Activated naive CD4-positive, alpha-beta T cell treated with anti-CD3 and anti-CD28 coated beads for 36 hours (primary cell): ENCODE measurements around the gene RUNX2. TPM values are rescaled to one million over a fixed set of nuclear protein-coding genes. Genes with fewer than 3 reads are reported as not detected.

Experiments
- CTCF ChIA-PET: fragments of 350-600 bp; sonication (Branson Sonifier 250); formaldehyde crosslinking; loops from one replicate; lab custom pipeline; 2021; ENCODE audit warnings: antibody characterized with exemption; lab: Charles Lee
- DNase-seq: peaks from one replicate; pipeline ENCODE4 v3.0.0-alpha.2; 2020
- H3K27ac Mint-ChIP-seq: one replicate; pipeline ENCODE4 v1.8.0; 2021; ENCODE audit warnings: mild to moderate bottlenecking, mixed read lengths
- H3K27me3 Mint-ChIP-seq: one replicate; pipeline ENCODE4 v1.8.0; 2021; ENCODE audit warnings: low read depth, mixed read lengths
- H3K36me3 Mint-ChIP-seq: one replicate; pipeline ENCODE4 v1.8.0; 2021; ENCODE audit warnings: low read depth, mixed read lengths
- H3K4me1 Mint-ChIP-seq: one replicate; pipeline ENCODE4 v1.8.0; 2021; ENCODE audit warnings: low read depth, mixed read lengths
- H3K4me3 Mint-ChIP-seq: one replicate; pipeline ENCODE4 v1.8.0; 2021; ENCODE audit warnings: mild to moderate bottlenecking, moderate library complexity, mixed read lengths
- H3K9me3 Mint-ChIP-seq: one replicate; pipeline ENCODE4 v1.8.0; 2021; ENCODE audit warnings: mixed read lengths
- intact Hi-C: fragments of 100-400 bp; cut with micrococcal nuclease; formaldehyde crosslinking; loops from one replicate; pipeline ENCODE4 v1.15.1; 2023
- total RNA-seq, 2 experiments: library from RNA; stranded (reverse); gene quantifications; one replicate each; pipeline ENCODE4 v1.2.3, GENCODE V29; 2021

The RUNX2 gene
- total RNA-seq, 2 experiments from 2014 or later, result 3.1 to 3.6 TPM

DNA sequence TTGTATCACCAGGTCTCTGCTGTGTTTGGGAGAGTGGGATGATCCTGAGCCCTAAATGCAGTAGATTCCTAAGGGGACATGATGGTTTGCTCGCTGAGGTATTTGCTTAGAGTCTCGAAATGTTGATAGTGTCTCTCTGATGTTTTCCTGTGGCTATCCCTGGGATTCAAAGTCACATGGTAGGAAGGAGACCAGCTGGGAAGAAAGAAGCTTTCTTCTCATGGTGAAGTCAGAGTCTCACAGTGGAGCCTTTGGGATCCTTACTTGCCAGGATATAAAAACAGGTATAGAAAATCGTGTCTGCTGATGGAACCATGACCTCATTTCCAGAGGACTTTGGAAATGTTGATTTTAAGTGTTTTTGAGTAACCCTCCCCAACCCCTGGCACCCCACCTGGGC, 308.9 kb downstream of the RUNX2 start:
- CTCF ChIA-PET, result no interaction called here
- intact Hi-C loops, result no loop called here
- Mint-ChIP-seq H3K9me3 (no peaks in the 10 kb centered on the region), H3K36me3 (no peaks in the 10 kb centered on the region), H3K4me1 (peaks cover 2% of the 10 kb centered on the region), H3K27me3 (no peaks in the 10 kb centered on the region), H3K27ac (no peak overlapping the region), H3K4me3 (no peak overlapping the region)
- no peak for DNase-seq

DNA sequence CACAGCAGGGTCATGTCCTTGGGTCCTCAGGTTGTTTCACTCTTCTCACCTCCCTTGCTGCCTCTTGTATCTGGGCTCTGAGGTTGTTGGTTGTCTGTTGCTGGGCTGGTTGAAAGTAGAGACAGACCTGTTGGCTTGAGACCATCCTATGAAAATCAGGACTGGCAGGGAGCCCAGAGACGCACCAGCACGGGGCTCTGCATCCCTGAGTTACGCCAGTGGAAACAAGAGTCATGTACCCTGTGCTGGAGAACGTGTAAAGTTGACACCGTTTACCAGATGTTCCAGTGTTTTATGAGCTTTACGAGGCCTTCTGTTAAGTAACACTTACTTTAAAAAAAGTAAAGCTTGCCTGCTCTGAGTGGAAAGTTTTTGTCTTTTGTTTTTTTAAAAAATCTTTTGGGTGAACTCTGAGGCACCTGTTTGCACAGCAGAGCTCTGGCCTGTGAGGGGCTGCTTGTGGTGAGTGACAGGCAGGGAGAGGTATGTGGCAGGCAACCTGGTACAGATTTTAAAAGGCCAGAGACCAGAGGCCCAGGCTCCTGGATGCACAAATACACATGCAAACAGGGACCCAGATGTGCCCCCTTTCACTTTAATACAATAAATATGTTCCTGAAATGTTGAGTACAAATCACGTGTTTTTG, 309.6 kb downstream of the RUNX2 start:
- H3K27ac Mint-ChIP-seq, result no peak overlapping the region
- H3K9me3 Mint-ChIP-seq, result no peaks in the 10 kb centered on the region
- no peak overlapping the region for H3K4me3 Mint-ChIP-seq
- H3K4me1 Mint-ChIP-seq, result peaks cover 2% of the 10 kb centered on the region
- CTCF ChIA-PET, result interaction anchor here (0.6 kb wide), 1 partner anchor 333 kb away, joined by 3 read pairs; no protein-coding TSS in a partner anchor
- no peak for DNase-seq
- intact Hi-C loops, result no loop called here
- H3K27me3 Mint-ChIP-seq, result no peaks in the 10 kb centered on the region
- no peaks in the 10 kb centered on the region for H3K36me3 Mint-ChIP-seq

DNA sequence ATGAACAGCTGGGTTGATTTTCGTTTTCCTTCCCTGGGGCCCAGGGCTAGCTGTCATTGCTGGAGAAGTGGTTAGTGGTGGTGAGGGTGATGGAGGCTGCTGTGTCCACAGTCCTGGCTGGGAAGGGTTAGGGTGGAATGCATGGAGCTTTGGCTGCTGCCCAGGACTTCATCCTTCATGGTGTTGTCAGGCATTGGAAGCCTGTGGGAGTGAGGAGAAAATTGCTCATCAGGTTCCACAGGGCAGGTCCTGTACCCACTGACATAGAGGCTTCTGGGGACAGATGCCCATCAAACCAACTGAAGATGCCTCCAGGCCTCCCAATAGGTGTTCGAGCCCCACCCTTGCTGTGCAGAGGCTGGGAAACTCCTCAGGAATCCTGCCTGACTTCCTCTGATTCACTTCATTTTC, 312.0 kb downstream of the RUNX2 start:
- peaks cover 7% of the 10 kb centered on the region for H3K4me1 Mint-ChIP-seq
- no peaks in the 10 kb centered on the region for H3K27me3 Mint-ChIP-seq
- DNase-seq, result no peak
- intact Hi-C loops, result no loop called here
- H3K4me3 Mint-ChIP-seq, result no peak overlapping the region
- H3K36me3 Mint-ChIP-seq, result no peaks in the 10 kb centered on the region
- no peak overlapping the region for H3K27ac Mint-ChIP-seq
- CTCF ChIA-PET, result interaction anchor here (1.0 kb wide), 1 partner anchor 49 kb away, joined by 3 read pairs; no protein-coding TSS in a partner anchor
- no peaks in the 10 kb centered on the region for H3K9me3 Mint-ChIP-seq

DNA sequence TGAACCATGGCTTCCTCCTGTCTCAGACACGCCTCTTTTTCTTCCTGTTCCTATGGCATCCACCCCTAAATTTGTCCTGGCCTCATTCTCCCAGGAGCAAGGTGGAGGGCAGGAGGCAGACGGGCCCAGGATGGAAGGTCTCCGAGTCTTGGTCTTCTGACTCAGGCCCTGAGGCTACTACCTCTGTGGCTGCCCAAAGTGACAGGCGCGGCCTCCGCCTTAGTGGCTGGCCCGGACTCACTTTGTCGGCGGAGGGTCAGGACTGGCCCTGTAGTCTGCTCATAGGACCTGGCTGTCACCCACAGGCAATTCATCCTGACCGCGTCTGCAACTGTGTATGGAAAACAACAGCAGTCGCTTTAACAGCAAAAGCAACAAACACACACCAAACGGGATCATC, 312.7 kb downstream of the RUNX2 start:
- peaks cover 12% of the 10 kb centered on the region for H3K4me1 Mint-ChIP-seq
- no peaks in the 10 kb centered on the region for H3K27me3 Mint-ChIP-seq
- H3K27ac Mint-ChIP-seq, result no peak overlapping the region
- no peak for DNase-seq
- no peaks in the 10 kb centered on the region for H3K36me3 Mint-ChIP-seq
- H3K4me3 Mint-ChIP-seq, result no peak overlapping the region
- H3K9me3 Mint-ChIP-seq, result no peaks in the 10 kb centered on the region
- intact Hi-C loops, result no loop called here
- CTCF ChIA-PET, result no interaction called here

DNA sequence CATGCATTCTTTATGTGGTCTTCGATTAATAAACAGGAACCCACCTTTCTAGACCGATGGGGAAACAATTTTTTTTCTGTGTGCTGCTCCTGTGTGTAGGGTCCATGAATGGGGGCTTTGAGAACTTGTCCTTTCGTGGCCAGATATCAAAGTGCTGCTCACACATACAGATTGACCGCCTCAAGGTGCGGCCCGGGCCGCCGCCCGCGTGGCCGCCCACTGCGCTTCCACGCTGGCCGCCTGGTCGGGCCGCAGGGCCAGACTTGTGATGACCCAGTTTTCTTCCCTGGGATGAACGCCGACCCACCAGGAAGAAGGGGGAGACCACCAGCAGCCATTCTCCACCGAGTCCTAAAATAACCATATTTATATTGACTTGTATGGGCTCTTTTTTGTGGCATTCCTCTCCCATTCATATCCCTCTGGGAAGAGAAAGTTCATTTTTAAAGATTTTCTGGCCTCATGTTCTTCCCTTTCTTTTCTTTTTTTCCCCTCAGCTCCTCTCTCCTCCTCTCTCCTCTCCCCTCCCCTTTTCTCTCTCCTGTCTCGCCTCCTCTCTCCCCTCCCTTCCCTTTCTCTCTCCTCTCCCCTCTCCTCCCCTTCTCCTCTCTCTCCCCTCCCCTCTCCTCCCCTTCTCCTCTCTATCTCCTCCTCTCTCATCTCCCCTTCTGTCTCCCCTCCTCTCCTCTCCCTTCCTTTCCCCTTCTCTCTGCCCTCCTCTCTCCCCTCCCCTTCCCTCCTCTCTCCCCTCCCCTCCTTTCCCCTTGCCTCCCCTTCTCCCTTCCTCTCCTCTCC, 314.4 kb downstream of the RUNX2 start:
- no peak for DNase-seq
- Mint-ChIP-seq H3K9me3 (no peaks in the 10 kb centered on the region), H3K4me1 (peaks cover 18% of the 10 kb centered on the region), H3K27me3 (no peaks in the 10 kb centered on the region), H3K36me3 (no peaks in the 10 kb centered on the region), H3K27ac (no peak overlapping the region), H3K4me3 (no peak overlapping the region)
- intact Hi-C loops, result no loop called here
- CTCF ChIA-PET, result interaction anchor here (0.6 kb wide), 1 partner anchor 267 kb away, joined by 4 read pairs; no protein-coding TSS in a partner anchor

DNA sequence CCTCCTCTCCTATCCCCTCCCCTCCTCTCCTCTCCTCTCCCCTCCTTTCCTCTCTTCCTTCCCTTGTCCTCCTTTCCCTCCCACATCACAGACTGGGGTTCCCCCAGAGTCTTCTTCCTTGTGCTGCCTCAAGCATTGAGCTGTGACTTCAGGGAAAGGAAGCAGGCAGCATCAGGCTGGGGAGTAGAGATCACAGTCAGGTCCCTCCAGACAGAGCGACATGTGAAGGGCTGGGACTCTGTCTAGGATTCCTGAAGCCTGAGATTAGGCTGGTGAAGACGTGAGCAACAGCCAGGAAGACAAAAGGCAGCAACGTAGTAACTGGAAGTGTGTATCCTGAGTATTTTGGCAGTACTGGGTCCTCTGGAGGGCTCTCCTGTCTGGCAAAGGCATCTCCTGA, 315.0 kb downstream of the RUNX2 start:
- Mint-ChIP-seq H3K27ac (no peak overlapping the region), H3K27me3 (no peaks in the 10 kb centered on the region)

DNA sequence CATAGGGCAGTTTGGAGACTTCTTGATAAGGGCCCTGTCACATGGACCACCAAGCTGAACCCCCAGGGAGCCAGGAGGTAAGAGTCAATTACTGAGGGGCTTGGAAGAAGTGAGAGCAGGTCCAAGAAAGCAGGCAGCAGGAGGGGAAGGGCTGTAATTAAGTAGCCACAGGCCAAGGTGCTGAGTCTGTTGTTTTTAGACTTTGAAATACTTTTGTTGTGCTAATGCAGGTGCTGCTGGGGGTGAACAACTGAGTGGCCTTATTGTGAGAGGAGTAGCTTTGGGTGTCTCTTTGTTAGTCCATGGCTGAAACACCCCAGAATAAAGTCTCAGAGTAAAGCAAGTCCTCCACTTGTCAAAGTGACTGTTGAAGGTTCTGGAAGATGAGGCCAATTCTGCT, 316.6 kb downstream of the RUNX2 start:
- no peaks in the 10 kb centered on the region for H3K9me3 Mint-ChIP-seq
- no peaks in the 10 kb centered on the region for H3K36me3 Mint-ChIP-seq
- intact Hi-C loops, result no loop called here
- CTCF ChIA-PET, result no interaction called here
- peaks cover 25% of the 10 kb centered on the region for H3K4me1 Mint-ChIP-seq
- no peak overlapping the region for H3K4me3 Mint-ChIP-seq
- no peaks in the 10 kb centered on the region for H3K27me3 Mint-ChIP-seq
- no peak for DNase-seq
- no peak overlapping the region for H3K27ac Mint-ChIP-seq

More for the DNA sequence above, 315.0 kb downstream of the RUNX2 start:
- intact Hi-C loops, result no loop called here
- Mint-ChIP-seq H3K4me1 (peaks cover 22% of the 10 kb centered on the region), H3K9me3 (no peaks in the 10 kb centered on the region), H3K4me3 (no peak overlapping the region), H3K36me3 (no peaks in the 10 kb centered on the region)
- CTCF ChIA-PET, result interaction anchor here (0.6 kb wide), 1 partner anchor 957 kb away, joined by 3 read pairs; no protein-coding TSS in a partner anchor
- no peak for DNase-seq

DNA sequence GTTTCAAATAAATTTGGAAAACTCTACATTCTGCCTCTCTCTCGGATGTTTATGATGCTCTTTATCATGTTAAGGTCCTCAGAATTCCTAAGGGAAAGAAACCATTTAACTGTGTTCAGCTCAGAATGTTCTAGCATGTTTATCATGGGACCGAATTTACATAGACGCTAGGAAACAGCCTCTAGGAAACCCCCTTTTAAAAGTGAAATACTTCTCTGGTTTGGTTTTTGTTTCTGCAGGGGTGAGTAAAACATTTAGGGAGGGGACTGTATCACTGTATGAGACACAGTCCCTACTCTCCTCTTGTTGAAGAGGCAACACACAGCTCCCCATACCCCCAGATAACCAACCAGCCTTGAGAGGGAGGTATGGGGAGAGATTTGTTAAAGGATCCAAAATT, 317.2 kb downstream of the RUNX2 start:
- no peaks in the 10 kb centered on the region for H3K36me3 Mint-ChIP-seq
- no peak overlapping the region for H3K27ac Mint-ChIP-seq
- intact Hi-C loops, result no loop called here
- no peaks in the 10 kb centered on the region for H3K9me3 Mint-ChIP-seq
- CTCF ChIA-PET, result interaction anchor here (0.6 kb wide), 1 partner anchor 137 kb away, joined by 9 read pairs; no protein-coding TSS in a partner anchor
- no peak for DNase-seq
- H3K4me1 Mint-ChIP-seq, result peaks cover 25% of the 10 kb centered on the region
- H3K27me3 Mint-ChIP-seq, result no peaks in the 10 kb centered on the region
- H3K4me3 Mint-ChIP-seq, result no peak overlapping the region

DNA sequence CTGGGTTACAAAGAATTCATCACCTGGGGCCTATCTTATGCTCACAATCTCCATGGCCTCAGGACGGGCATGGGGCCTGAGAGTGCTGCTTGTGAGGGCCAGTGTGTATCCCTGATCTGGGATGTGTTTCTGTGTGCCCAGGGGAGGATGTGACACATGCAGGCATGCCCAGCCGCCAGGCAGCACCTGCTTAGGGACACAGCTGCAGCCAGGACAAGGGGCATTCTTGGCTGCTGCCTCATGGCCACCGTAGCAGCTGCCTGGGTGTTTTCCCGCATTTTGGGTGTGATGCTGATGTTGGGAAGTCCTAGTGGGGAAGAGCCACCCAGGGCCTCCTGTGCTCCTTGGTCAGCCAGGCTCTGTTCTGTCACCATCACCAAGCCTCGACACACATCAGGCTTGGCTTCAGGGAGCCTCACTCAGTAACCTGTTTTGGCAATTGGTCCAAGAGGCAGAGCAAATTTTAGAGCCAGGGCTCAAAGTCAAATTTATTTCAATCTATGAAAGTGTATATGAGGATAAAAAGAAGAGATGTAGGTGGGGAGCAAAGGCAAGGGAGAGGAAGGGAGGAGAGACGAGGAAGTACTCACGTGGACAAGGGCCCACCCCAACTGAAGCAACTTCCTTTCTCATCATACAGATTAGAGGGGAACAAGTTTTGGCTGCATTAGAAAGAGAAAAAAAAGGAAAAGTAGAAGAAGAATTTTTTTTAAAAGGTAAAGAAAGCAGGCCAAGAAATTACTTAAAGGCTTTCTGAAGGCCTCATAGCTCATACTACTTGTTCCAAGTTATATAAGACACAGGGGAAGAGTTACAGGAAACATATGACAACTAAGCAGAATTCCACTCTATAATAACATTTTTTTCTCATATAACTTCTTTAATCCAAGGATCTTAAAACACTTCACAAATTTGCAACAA, 319.5 kb downstream of the RUNX2 start:
- CTCF ChIA-PET, result no interaction called here
- Mint-ChIP-seq H3K9me3 (no peaks in the 10 kb centered on the region), H3K27ac (no peak overlapping the region), H3K36me3 (no peaks in the 10 kb centered on the region), H3K4me1 (peaks cover 25% of the 10 kb centered on the region), H3K4me3 (no peak overlapping the region), H3K27me3 (no peaks in the 10 kb centered on the region)
- no peak for DNase-seq
- intact Hi-C loops, result no loop called here

DNA sequence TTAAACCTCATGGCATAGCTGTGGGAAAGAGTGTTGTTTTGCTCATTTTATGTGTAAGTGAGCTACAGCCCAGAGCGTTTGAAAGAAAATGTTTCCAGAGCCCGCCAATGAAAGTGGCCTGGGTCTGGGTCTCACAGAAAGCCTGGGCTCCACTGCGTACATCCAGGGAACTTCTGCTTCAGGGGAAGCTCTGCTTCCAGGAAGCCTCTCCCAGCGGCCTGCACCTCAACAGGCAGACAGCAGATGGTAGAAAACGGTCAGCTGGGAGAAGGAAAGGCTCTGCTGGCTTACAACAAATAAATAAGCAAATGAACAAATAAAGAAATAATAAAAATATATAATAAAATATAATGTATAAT, 320.1 kb downstream of the RUNX2 start:
- intact Hi-C loops, result no loop called here
- Mint-ChIP-seq H3K9me3 (no peaks in the 10 kb centered on the region), H3K36me3 (no peaks in the 10 kb centered on the region), H3K4me1 (peaks cover 25% of the 10 kb centered on the region), H3K27me3 (no peaks in the 10 kb centered on the region), H3K4me3 (no peak overlapping the region), H3K27ac (no peak overlapping the region)
- CTCF ChIA-PET, result no interaction called here
- DNase-seq, result no peak

DNA sequence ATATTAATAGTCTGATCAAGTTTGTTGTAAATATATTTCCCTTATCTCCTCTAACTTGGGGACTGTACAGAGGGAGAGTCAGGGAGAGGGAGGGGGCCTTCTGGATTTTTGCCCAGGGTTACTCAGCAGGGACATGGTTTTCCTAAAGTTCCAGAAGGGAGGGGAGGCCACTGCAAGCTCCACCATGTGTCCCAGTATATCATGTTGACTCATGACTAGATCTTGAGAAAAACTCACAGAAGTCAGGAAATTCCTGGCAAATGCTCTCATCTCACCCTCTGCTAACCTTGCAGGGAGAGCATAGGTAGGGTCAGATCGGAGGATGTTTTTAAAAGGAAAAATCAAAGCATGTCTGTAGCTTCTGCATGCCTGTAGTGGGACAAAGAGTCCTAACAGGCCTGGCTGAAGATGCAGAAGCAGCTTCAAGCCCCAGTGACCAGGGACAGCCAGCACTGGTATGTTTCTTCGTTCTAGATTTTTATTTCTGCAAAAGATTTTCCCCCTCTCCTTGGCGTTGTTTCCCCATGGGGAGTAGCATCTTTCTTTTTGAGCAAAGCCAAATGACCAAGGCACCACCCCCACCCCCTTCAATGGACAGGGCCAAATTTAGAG, 322.5 kb downstream of the RUNX2 start:
- no peak overlapping the region for H3K27ac Mint-ChIP-seq
- intact Hi-C loops, result no loop called here
- peaks cover 13% of the 10 kb centered on the region for H3K4me1 Mint-ChIP-seq
- no peak overlapping the region for H3K4me3 Mint-ChIP-seq
- CTCF ChIA-PET, result no interaction called here
- H3K36me3 Mint-ChIP-seq, result no peaks in the 10 kb centered on the region
- H3K9me3 Mint-ChIP-seq, result no peaks in the 10 kb centered on the region
- H3K27me3 Mint-ChIP-seq, result peaks cover 1% of the 10 kb centered on the region
- no peak for DNase-seq

DNA sequence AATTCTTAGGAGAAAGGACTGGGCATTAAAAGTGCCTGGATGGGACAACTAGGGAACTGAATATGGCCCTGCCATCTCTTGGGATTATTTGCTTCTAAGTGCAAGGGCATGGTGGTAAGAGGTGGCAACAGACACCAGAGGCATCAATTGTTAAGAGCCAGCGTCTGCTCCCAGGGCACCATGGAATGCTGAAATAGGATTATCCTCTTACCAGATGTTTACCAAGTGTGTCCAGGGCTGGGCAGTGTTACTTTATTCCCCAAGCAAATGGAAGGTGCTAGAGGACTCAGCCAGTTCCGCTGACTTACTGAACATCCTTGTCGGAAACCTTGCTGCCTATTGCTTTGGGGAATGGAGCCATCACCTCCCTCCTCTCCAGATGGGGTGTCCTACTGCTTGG, 323.2 kb downstream of the RUNX2 start:
- Mint-ChIP-seq H3K9me3 (no peaks in the 10 kb centered on the region), H3K4me1 (peaks cover 13% of the 10 kb centered on the region), H3K27ac (no peak overlapping the region), H3K27me3 (peaks cover 1% of the 10 kb centered on the region), H3K4me3 (no peak overlapping the region), H3K36me3 (no peaks in the 10 kb centered on the region)
- CTCF ChIA-PET, result no interaction called here
- intact Hi-C loops, result no loop called here
- no peak for DNase-seq
